Peyer's patch (tissue), 4 donors: Measurements from ENCODE around the gene DRAXIN.

Source experiments
- CTCF ChIP-seq, 6 experiments: fragments of 450-650 bp in 4 of 6; fragments of 200-600 bp in 2 of 6; sonication (generic) in 1 of 6; IDR thresholded peaks; one replicate each; pipeline ENCODE4 v1.5.1; 2017 to 2019; ENCODE audit warnings: antibody characterized with exemption in 6 of 6, mild to moderate bottlenecking in 3 of 6, moderate library complexity in 1 of 6
- POLR2A ChIP-seq, 2 donors: fragments of 450-650 bp; IDR thresholded peaks; one replicate each; pipeline ENCODE4 v1.5.1; 2017; ENCODE audit warnings: antibody characterized with exemption in 2 of 2, mild to moderate bottlenecking in 2 of 2, moderate library complexity in 2 of 2

GRCh38 chr1:11720525-11720924 is 29.0 kb downstream of the DRAXIN start:
- TF ChIP-seq CTCF (IDR thresholded peaks at IDR 0.05): no peak
- no peak for TF ChIP-seq POLR2A (IDR thresholded peaks at IDR 0.05)
